HepG2 (cell line): Measurements from ENCODE around the gene ZNF618. TPM values are rescaled to one million over a fixed set of nuclear protein-coding genes. Genes with fewer than 3 reads are reported as not detected.

Experiments used
- NFIB ChIP-seq: sonication (generic); formaldehyde crosslinking; IDR thresholded peaks from 2 replicates; pipeline ENCODE4 v1.9.0; 2021; ENCODE audit warnings: missing genetic modification reagents, mild to moderate bottlenecking, borderline replicate concordance
- ZKSCAN1 ChIP-seq: fragments of 150-350 bp; IDR thresholded peaks from 2 replicates; pipeline ENCODE4 v1.6.1; 2014; ENCODE audit warnings: low read length
- ZNF160 ChIP-seq: sonication (generic); formaldehyde crosslinking; IDR thresholded peaks from 2 replicates; pipeline ENCODE4 v1.8.0; 2022; ENCODE audit warnings: mild to moderate bottlenecking, inconsistent platforms, missing genetic modification reagents
- ZNF441 ChIP-seq: sonication (generic); formaldehyde crosslinking; IDR thresholded peaks from 2 replicates; pipeline ENCODE4 v1.7.0; 2021; ENCODE audit warnings: missing genetic modification reagents, borderline replicate concordance
- polyA plus RNA-seq, 8 experiments: library from polyadenylated mRNA; depleted of rRNA in 3 of 8; stranded (reverse) in 7 of 8; unstranded in 1 of 8; fragments of >200 nt; fragmentation: Illumina TruSeq in 4 of 8; extraction: Trizol in 4 of 8; gene quantifications; 2 replicates each; pipeline versions ENCODE4 v1.2.1 to v1.2.3, GENCODE V29; 2011 to 2016; ENCODE audit warnings: low read depth in 4 of 8, missing spikeins in 1 of 8, mixed read lengths in 1 of 8; ENCODE audit not compliant: insufficient read depth in 1 of 8
- total RNA-seq, 5 experiments: library from RNA; depleted of rRNA; stranded (reverse); fragments of >200 nt; fragmentation: Illumina TruSeq; extraction: Trizol; gene quantifications; 2 replicates each; pipeline ENCODE4 v1.2.3, GENCODE V29; 2016; ENCODE audit warnings: low read depth in 1 of 5
- TF ChIP-seq, protein P1 (sequence below): sonication (generic); formaldehyde crosslinking; IDR thresholded peaks from 2 replicates; pipeline ENCODE4 v1.5.1; 2020; ENCODE audit warnings: mild to moderate bottlenecking, missing genetic modification reagents, borderline replicate concordance
- TF ChIP-seq, protein P2 (sequence below): sonication (generic); formaldehyde crosslinking; IDR thresholded peaks from 2 replicates; pipeline ENCODE4 v1.5.0; 2020; ENCODE audit warnings: missing genetic modification reagents
- TF ChIP-seq, protein P3 (sequence below): sonication (generic); formaldehyde crosslinking; IDR thresholded peaks from 2 replicates; pipeline ENCODE4 v1.4.0; 2020; ENCODE audit warnings: low read depth, missing genetic modification reagents
- TF ChIP-seq, protein P4 (sequence below): IDR thresholded peaks from 2 replicates; pipeline ENCODE4 v1.6.1; 2016; ENCODE audit warnings: low read depth
- TF ChIP-seq, protein P5 (sequence below): sonication (generic); formaldehyde crosslinking; IDR thresholded peaks from 2 replicates; pipeline ENCODE4 v1.4.0; 2020; ENCODE audit warnings: missing genetic modification reagents

Gene ZNF618
- total and polyA plus RNA-seq, 2 of the 13 experiments (the other 11 are each of a cell fraction or from before 2014, with no cell fraction given), result 0.07 TPM

DNA sequence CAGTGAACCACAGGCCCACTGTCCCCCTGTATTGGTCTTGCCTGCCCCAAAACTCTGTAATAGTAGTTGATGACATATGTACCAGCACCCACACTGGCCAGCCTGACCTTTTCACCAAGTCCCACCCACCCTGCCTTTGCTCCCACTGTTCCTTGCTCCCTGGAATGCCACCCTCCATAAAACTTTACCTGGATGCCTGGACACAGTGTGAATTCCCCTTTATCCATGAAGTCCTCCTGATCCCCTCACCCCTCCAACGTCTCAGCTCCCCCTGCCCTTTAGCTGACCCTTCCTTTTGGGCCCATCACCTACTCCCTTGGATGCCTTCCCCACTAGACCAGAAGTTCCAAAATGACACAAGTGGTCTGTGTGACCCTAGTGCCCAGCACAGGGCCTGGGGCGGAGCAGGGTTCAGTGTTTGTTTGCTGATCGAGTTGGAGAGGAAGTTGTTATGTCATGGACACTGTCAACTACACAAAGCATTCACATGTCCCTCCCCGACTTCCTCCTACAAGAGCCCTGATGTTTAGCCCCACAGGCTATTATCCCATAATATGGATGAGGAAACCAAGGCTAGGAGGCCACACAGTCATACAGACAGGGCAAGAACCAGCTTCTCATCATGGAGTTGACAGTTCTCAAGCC, 185.8 kb downstream of the ZNF618 start (continued):
- TF ChIP-seq ZKSCAN1 (no peak), ZNF441 (no peak; the same call in 1 of the 2 replicates), ZNF160 (CRISPR knock-in tag) (no peak), NFIB (CRISPR knock-in tag) (no peak)
- TF ChIP-seq, protein P1, sequence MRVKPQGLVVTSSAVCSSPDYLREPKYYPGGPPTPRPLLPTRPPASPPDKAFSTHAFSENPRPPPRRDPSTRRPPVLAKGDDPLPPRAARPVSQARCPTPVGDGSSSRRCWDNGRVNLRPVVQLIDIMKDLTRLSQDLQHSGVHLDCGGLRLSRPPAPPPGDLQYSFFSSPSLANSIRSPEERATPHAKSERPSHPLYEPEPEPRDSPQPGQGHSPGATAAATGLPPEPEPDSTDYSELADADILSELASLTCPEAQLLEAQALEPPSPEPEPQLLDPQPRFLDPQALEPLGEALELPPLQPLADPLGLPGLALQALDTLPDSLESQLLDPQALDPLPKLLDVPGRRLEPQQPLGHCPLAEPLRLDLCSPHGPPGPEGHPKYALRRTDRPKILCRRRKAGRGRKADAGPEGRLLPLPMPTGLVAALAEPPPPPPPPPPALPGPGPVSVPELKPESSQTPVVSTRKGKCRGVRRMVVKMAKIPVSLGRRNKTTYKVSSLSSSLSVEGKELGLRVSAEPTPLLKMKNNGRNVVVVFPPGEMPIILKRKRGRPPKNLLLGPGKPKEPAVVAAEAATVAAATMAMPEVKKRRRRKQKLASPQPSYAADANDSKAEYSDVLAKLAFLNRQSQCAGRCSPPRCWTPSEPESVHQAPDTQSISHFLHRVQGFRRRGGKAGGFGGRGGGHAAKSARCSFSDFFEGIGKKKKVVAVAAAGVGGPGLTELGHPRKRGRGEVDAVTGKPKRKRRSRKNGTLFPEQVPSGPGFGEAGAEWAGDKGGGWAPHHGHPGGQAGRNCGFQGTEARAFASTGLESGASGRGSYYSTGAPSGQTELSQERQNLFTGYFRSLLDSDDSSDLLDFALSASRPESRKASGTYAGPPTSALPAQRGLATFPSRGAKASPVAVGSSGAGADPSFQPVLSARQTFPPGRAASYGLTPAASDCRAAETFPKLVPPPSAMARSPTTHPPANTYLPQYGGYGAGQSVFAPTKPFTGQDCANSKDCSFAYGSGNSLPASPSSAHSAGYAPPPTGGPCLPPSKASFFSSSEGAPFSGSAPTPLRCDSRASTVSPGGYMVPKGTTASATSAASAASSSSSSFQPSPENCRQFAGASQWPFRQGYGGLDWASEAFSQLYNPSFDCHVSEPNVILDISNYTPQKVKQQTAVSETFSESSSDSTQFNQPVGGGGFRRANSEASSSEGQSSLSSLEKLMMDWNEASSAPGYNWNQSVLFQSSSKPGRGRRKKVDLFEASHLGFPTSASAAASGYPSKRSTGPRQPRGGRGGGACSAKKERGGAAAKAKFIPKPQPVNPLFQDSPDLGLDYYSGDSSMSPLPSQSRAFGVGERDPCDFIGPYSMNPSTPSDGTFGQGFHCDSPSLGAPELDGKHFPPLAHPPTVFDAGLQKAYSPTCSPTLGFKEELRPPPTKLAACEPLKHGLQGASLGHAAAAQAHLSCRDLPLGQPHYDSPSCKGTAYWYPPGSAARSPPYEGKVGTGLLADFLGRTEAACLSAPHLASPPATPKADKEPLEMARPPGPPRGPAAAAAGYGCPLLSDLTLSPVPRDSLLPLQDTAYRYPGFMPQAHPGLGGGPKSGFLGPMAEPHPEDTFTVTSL (CRISPR knock-in tag), result peak; percentile 45; the same call in 1 of the 2 replicates
- TF ChIP-seq, protein P2, sequence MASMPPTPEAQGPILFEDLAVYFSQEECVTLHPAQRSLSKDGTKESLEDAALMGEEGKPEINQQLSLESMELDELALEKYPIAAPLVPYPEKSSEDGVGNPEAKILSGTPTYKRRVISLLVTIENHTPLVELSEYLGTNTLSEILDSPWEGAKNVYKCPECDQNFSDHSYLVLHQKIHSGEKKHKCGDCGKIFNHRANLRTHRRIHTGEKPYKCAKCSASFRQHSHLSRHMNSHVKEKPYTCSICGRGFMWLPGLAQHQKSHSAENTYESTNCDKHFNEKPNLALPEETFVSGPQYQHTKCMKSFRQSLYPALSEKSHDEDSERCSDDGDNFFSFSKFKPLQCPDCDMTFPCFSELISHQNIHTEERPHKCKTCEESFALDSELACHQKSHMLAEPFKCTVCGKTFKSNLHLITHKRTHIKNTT, result no peak
- TF ChIP-seq, protein P3, sequence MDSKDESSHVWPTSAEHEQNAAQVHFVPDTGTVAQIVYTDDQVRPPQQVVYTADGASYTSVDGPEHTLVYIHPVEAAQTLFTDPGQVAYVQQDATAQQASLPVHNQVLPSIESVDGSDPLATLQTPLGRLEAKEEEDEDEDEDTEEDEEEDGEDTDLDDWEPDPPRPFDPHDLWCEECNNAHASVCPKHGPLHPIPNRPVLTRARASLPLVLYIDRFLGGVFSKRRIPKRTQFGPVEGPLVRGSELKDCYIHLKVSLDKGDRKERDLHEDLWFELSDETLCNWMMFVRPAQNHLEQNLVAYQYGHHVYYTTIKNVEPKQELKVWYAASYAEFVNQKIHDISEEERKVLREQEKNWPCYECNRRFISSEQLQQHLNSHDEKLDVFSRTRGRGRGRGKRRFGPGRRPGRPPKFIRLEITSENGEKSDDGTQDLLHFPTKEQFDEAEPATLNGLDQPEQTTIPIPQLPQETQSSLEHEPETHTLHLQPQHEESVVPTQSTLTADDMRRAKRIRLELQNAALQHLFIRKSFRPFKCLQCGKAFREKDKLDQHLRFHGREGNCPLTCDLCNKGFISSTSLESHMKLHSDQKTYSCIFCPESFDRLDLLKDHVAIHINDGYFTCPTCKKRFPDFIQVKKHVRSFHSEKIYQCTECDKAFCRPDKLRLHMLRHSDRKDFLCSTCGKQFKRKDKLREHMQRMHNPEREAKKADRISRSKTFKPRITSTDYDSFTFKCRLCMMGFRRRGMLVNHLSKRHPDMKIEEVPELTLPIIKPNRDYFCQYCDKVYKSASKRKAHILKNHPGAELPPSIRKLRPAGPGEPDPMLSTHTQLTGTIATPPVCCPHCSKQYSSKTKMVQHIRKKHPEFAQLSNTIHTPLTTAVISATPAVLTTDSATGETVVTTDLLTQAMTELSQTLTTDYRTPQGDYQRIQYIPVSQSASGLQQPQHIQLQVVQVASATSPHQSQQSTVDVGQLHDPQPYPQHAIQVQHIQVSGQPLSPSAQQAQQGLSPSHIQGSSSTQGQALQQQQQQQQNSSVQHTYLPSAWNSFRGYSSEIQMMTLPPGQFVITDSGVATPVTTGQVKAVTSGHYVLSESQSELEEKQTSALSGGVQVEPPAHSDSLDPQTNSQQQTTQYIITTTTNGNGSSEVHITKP, result no peak
- TF ChIP-seq, protein P4, sequence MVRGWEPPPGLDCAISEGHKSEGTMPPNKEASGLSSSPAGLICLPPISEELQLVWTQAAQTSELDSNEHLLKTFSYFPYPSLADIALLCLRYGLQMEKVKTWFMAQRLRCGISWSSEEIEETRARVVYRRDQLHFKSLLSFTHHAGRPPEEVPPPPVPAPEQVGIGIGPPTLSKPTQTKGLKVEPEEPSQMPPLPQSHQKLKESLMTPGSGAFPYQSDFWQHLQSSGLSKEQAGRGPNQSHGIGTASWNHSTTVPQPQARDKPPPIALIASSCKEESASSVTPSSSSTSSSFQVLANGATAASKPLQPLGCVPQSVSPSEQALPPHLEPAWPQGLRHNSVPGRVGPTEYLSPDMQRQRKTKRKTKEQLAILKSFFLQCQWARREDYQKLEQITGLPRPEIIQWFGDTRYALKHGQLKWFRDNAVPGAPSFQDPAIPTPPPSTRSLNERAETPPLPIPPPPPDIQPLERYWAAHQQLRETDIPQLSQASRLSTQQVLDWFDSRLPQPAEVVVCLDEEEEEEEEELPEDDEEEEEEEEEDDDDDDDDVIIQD, result peak; percentile 74; the same call in 1 of the 2 replicates
- TF ChIP-seq, protein P5, sequence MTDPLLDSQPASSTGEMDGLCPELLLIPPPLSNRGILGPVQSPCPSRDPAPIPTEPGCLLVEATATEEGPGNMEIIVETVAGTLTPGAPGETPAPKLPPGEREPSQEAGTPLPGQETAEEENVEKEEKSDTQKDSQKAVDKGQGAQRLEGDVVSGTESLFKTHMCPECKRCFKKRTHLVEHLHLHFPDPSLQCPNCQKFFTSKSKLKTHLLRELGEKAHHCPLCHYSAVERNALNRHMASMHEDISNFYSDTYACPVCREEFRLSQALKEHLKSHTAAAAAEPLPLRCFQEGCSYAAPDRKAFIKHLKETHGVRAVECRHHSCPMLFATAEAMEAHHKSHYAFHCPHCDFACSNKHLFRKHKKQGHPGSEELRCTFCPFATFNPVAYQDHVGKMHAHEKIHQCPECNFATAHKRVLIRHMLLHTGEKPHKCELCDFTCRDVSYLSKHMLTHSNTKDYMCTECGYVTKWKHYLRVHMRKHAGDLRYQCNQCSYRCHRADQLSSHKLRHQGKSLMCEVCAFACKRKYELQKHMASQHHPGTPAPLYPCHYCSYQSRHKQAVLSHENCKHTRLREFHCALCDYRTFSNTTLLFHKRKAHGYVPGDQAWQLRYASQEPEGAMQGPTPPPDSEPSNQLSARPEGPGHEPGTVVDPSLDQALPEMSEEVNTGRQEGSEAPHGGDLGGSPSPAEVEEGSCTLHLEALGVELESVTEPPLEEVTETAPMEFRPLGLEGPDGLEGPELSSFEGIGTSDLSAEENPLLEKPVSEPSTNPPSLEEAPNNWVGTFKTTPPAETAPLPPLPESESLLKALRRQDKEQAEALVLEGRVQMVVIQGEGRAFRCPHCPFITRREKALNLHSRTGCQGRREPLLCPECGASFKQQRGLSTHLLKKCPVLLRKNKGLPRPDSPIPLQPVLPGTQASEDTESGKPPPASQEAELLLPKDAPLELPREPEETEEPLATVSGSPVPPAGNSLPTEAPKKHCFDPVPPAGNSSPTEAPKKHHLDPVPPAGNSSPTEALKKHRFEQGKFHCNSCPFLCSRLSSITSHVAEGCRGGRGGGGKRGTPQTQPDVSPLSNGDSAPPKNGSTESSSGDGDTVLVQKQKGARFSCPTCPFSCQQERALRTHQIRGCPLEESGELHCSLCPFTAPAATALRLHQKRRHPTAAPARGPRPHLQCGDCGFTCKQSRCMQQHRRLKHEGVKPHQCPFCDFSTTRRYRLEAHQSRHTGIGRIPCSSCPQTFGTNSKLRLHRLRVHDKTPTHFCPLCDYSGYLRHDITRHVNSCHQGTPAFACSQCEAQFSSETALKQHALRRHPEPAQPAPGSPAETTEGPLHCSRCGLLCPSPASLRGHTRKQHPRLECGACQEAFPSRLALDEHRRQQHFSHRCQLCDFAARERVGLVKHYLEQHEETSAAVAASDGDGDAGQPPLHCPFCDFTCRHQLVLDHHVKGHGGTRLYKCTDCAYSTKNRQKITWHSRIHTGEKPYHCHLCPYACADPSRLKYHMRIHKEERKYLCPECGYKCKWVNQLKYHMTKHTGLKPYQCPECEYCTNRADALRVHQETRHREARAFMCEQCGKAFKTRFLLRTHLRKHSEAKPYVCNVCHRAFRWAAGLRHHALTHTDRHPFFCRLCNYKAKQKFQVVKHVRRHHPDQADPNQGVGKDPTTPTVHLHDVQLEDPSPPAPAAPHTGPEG (CRISPR knock-in tag), result no peak
